GM12878 (cell line): ENCODE data around the gene ERICH4.

ENCODE experiments used
- CHD2 ChIP-seq: IDR thresholded peaks from 2 replicates; pipeline ENCODE4 v1.6.1; 2011; ENCODE audit warnings: low read depth, low read length, improper control_type of control experiment, borderline replicate concordance
- CREB1 ChIP-seq: IDR thresholded peaks from 2 replicates; pipeline ENCODE4 v1.6.1; 2012; ENCODE audit warnings: low read depth, mild to moderate bottlenecking, inconsistent platforms
- CTCF ChIP-seq, 3 experiments: IDR thresholded peaks in 2 of 3; conservative IDR thresholded peaks in 1 of 3; 2 replicates each; pipeline ENCODE4 v1.5.1; 2011; ENCODE audit warnings: low read depth in 3 of 3, low read length in 3 of 3, mild to moderate bottlenecking in 3 of 3, control low read depth in 2 of 3, moderate library complexity in 2 of 3, inconsistent platforms in 1 of 3, mixed read lengths in 1 of 3; ENCODE audit not compliant: control insufficient read depth in 2 of 3, insufficient read depth in 1 of 3; ENCODE audit errors: extremely low read depth in 1 of 3
- HDAC2 ChIP-seq: fragments of 200-600 bp; sonication (generic); IDR thresholded peaks from 2 replicates; pipeline ENCODE4 v1.6.1; 2017
- POLR2A ChIP-seq: IDR thresholded peaks from 2 replicates; pipeline ENCODE4 v1.6.1; 2011; ENCODE audit warnings: low read depth, mild to moderate bottlenecking, low read length
- RAD51 ChIP-seq: fragments of 450-650 bp; IDR thresholded peaks from 2 replicates; pipeline ENCODE4 v1.6.1; 2016; ENCODE audit warnings: moderate library complexity, mild to moderate bottlenecking, inconsistent platforms
- USF1 ChIP-seq: IDR thresholded peaks from 2 replicates; pipeline ENCODE4 v1.6.1; 2011; ENCODE audit warnings: borderline replicate concordance, low read depth, mild to moderate bottlenecking, moderate library complexity, mixed read lengths, low read length; ENCODE audit not compliant: insufficient read depth; ENCODE audit errors: extremely low read length
- TF ChIP-seq, protein P1 (sequence below): IDR thresholded peaks from 2 replicates; pipeline ENCODE4 v1.6.1; 2012; ENCODE audit warnings: low read depth, low read length, improper control_type of control experiment

GRCh38 chr19:41434450-41434849 lies 8.5 kb upstream of the ERICH4 start:
- TF ChIP-seq HDAC2 (no peak), CTCF (IDR thresholded peaks at IDR 0.05 in 2 of 3, conservative IDR thresholded peaks at IDR 0.05 in 1 of 3; ENCODE audit: control insufficient read depth in 2 of 3, extremely low read depth in 1 of 3, insufficient read depth in 1 of 3, low read depth in 3 of 3, low read length in 3 of 3) (no peak), CHD2 (no peak), POLR2A (no peak), RAD51 (no peak), CREB1 (no peak), USF1 (no peak)
- TF ChIP-seq, protein P1, sequence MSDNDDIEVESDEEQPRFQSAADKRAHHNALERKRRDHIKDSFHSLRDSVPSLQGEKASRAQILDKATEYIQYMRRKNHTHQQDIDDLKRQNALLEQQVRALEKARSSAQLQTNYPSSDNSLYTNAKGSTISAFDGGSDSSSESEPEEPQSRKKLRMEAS, result no peak
